HK-2 (cell line): Measurements from ENCODE around the gene IGSF10.

ENCODE experiments used
- DNase-seq: peaks from one replicate; pipeline ENCODE4 v3.0.0-alpha.2; 2018; ENCODE audit not compliant: unreplicated experiment

IGSF10 gene

GRCh38 chr3:151425627-151426340 lies 35.1 kb downstream of the IGSF10 start:
- no peak for DNase-seq

DNA sequence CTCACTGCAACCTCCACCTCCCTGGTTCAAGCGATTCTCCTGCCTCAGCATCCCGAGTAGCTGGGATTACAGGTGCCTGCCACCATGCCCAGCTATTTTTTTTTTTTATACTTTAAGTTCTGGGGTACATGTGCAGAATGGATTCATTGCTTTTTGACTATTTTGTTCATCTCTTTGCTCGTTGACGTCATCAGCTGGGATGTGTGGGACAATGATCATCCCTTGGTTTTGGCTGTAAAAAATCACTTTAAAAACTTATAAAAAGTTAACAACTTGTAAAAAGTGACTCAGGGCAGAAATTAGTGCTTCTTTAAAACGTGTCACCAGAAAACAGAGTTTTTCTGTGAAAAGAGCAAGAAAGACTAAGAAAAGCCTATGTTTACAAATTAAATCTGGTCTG lies 37.8 kb downstream of the IGSF10 start:
- no peak for DNase-seq

DNA sequence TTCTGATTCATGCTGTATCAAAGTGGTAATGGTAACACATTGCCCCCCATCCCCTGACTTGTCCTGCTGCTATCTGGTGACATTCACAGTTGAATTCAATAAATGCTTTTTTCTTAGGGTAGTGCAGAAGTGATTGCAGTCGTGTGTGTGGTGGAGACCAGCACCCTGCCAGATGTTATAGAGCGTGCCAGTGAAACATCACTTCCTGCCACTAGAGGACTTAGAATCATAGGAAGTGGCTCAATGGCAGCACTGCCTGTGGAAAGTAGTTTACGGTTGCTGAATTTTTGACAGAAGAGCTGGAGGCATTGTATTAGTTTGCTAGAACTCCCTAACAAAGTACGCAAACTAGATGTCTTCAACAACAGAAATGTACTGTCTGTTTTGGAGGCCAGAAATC lies 38.9 kb downstream of the IGSF10 start:
- DNase-seq: no peak

GRCh38 chr3:151419806-151420205 lies 41.1 kb downstream of the IGSF10 start:
- no peak for DNase-seq

DNA sequence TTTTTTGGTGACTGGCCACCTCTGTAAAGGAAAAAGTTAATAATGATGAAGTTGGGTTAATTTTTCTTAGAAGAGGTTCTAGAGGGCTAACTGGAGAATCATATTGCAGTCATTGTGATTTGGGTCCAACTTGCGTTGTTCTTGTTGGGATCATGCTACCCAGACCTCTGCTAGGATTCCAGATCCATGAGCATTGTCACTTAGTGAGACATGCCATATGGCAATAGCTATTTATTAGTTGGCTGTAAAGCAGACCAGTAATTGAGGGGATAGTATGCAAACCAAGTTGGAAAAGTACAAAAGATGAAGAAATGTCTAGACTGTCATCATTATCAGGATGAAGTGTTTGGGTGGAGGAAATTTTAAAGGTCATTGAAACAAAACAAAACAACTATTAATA lies 45.6 kb downstream of the IGSF10 start:
- no peak for DNase-seq

DNA sequence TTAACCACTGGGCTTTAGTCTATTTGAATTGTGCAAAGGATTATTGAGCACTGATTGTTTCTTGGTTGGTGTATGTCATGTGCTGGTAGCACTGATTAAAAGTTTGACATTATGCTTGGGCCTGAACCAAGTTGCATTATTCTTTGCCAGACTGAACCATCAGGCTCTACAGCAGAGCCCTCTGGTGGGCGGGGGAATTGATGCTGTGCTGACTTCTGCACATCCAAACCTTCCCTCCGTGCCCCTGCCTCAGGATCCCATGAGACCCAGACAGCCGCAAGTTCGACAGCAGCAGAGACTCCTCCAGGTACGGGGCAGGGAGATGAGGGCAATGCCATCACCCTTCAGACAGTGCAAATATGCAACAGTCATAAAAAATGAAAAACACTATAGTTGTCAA lies 47.9 kb downstream of the IGSF10 start:
- no peak for DNase-seq
